Body of pancreas (tissue), 4 donors: ENCODE results near the gene TACC2. TPM values are rescaled to one million over a fixed set of nuclear protein-coding genes. Genes with fewer than 3 reads are reported as not detected.

Source experiments
- ATAC-seq: fragments of 150-250 bp; one replicate; pipeline ENCODE4 v1.9.1; 2016
- DNase-seq, 4 donors: peaks; one replicate each; pipeline ENCODE4 v3.0.0-alpha.2; 2019
- H3K27ac ChIP-seq, 4 donors: fragments of 200-600 bp; sonication (generic); 1 replicate in 3 of 4; 2 replicates in 1 of 4; pipeline versions ENCODE4 v1.5.1 to v1.6.1; 2016 to 2019; ENCODE audit warnings: mild to moderate bottlenecking in 1 of 4, mixed read lengths in 1 of 4, moderate library complexity in 1 of 4
- H3K27me3 ChIP-seq, 2 donors: fragments of 200-600 bp; sonication (generic); one replicate each; pipeline ENCODE4 v1.6.0; 2016; ENCODE audit warnings: mild to moderate bottlenecking in 1 of 2
- H3K36me3 ChIP-seq, 2 donors: fragments of 200-600 bp; sonication (generic); replicated peaks in 1 of 2; 2 replicates each; pipeline ENCODE4 v1.5.1; 2016; ENCODE audit warnings: low read depth in 2 of 2; ENCODE audit not compliant: insufficient read depth in 1 of 2
- H3K4me1 ChIP-seq: fragments of 200-600 bp; sonication (generic); one replicate; pipeline ENCODE4 v1.6.0; 2016
- H3K4me3 ChIP-seq, 2 donors: fragments of 200-600 bp; sonication (generic); 1 replicate in 1 of 2; 2 replicates in 1 of 2; pipeline ENCODE4 v1.5.1; 2016 to 2019
- H3K9me3 ChIP-seq, 3 donors: fragments of 200-600 bp; sonication (generic); 1 replicate in 2 of 3; 2 replicates in 1 of 3; pipeline ENCODE4 v1.5.1; 2016
- POLR2A ChIP-seq, 3 donors: fragments of 450-650 bp; IDR thresholded peaks; one replicate each; pipeline ENCODE4 v1.6.1; 2016; ENCODE audit warnings: antibody characterized with exemption in 3 of 3, mild to moderate bottlenecking in 2 of 3
- WGBS, 2 donors: methylation state at CpG; one replicate each; pipeline ENCODE4 v1.1.5; 2017; 5-methylcytosine and 5-hydroxymethylcytosine counted together
- intact Hi-C: fragments of 100-400 bp; cut with DNase I; formaldehyde crosslinking; loops from one replicate; pipeline ENCODE4 v1.15.1; 2023
- total RNA-seq, 2 donors: library from RNA; depleted of rRNA; stranded (reverse); fragments of >200 nt; gene quantifications; one replicate each; pipeline ENCODE4 v1.1.0, GENCODE V29; 2016
- TF ChIP-seq, protein P1 (sequence below), 7 experiments: fragments of 450-650 bp in 4 of 7; fragments of 200-600 bp in 3 of 7; sonication (generic) in 3 of 7; IDR thresholded peaks; one replicate each; pipeline ENCODE4 v1.5.1; 2016 to 2019; ENCODE audit warnings: antibody characterized with exemption in 7 of 7

Gene TACC2
- total RNA-seq, 2 donors from 2014 or later = 29.0 to 38.7 TPM

DNA sequence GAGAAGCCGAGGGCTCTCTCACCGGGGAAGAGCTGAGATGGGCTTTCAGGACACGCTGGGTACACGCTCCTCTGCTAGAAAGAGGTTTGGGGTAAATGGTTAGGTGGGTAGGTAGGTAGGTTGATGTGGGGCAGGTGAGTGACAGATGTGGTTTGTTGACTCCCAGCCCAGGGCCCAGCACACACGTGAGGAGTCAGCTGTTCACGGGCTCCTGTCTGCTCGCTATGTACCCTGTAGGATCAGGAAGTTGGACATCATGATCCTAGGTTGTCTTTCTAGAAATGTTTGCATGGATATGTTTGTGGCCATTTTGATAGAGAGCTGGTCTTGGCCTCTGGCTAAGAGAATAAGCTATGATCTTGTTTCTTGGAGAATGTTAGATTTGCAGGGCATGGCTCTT, 109.0 kb downstream of the TACC2 start:
- no peaks in the 10 kb centered on the region for H3K27me3 ChIP-seq
- no peaks in the 10 kb centered on the region for H3K36me3 ChIP-seq
- no peak for ATAC-seq
- 89 to 90% methylated on average over 5 to 7 of the region's 7 CpGs for WGBS, 2 donors
- no peaks in the 10 kb centered on the region for H3K9me3 ChIP-seq
- no peak overlapping the region for H3K4me3 ChIP-seq
- no peak for DNase-seq
- H3K4me1 ChIP-seq = no peaks in the 10 kb centered on the region
- no peak overlapping the region for H3K27ac ChIP-seq
- TF ChIP-seq, protein P1, sequence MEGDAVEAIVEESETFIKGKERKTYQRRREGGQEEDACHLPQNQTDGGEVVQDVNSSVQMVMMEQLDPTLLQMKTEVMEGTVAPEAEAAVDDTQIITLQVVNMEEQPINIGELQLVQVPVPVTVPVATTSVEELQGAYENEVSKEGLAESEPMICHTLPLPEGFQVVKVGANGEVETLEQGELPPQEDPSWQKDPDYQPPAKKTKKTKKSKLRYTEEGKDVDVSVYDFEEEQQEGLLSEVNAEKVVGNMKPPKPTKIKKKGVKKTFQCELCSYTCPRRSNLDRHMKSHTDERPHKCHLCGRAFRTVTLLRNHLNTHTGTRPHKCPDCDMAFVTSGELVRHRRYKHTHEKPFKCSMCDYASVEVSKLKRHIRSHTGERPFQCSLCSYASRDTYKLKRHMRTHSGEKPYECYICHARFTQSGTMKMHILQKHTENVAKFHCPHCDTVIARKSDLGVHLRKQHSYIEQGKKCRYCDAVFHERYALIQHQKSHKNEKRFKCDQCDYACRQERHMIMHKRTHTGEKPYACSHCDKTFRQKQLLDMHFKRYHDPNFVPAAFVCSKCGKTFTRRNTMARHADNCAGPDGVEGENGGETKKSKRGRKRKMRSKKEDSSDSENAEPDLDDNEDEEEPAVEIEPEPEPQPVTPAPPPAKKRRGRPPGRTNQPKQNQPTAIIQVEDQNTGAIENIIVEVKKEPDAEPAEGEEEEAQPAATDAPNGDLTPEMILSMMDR (IDR thresholded peaks at IDR 0.05) = no peak
- no peak for TF ChIP-seq POLR2A (IDR thresholded peaks at IDR 0.05)
- intact Hi-C loops = no loop called here

DNA sequence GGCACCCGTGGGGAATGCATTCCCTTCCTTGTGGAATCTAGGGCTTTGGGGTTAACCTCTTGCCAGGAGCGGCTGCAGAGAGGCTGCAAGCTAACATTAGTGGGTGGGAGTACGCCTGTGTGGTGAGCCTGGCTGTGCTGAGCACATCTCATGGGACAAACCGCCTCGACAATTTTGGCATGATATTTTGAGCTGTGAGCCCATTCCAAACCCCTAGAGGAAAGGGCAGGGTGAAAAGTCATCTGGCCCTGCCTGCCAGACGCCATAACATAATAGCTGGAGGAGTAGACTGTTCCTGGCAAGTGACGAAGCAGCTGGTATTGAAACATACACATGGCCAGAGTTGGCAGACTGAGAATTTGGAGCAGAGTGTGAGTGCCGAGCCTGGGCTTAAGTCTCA, 110.0 kb downstream of the TACC2 start:
- WGBS, 2 donors = 71 to 79% methylated on average over 5 to 8 of the region's 8 CpGs
- TF ChIP-seq POLR2A (IDR thresholded peaks at IDR 0.05) = no peak
- TF ChIP-seq, protein P1 (IDR thresholded peaks at IDR 0.05) = no peak
- Histone ChIP-seq H3K9me3 (no peaks in the 10 kb centered on the region), H3K4me3 (no peak overlapping the region), H3K27ac (no peak overlapping the region), H3K27me3 (no peaks in the 10 kb centered on the region), H3K4me1 (no peaks in the 10 kb centered on the region), H3K36me3 (no peaks in the 10 kb centered on the region)
- DNase-seq (no peak), ATAC-seq (no peak)
- intact Hi-C loops = no loop called here

DNA sequence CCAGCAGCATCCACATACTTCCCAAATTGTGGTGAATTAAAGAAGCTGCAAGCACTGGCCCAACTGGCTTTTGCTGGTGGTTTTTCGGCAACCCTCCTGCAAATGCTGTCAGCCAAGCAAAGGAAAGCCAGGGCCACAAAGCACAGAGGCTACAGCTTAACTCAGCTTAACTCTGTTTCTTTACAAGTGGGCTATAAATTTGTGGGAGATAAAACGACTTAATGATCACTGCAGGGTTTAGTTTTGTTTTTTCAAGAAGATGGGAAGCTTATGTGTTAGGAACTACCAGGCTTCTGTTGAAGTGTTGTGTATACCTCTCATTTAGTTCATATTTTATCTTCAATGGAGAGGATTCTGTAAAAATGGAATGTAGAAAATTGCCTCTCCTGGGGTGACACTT, 110.6 kb downstream of the TACC2 start:
- DNase-seq = no peak
- no peak overlapping the region for H3K27ac ChIP-seq
- 57 to 70% methylated on average over 2 of the region's 2 CpGs for WGBS, 2 donors
- H3K4me1 ChIP-seq = no peaks in the 10 kb centered on the region
- no peaks in the 10 kb centered on the region for H3K9me3 ChIP-seq
- H3K4me3 ChIP-seq = no peak overlapping the region
- no peak for TF ChIP-seq POLR2A (IDR thresholded peaks at IDR 0.05)
- TF ChIP-seq, protein P1 (IDR thresholded peaks at IDR 0.05) = no peak
- intact Hi-C loops = no loop called here
- H3K27me3 ChIP-seq = no peaks in the 10 kb centered on the region
- ATAC-seq = no peak
- no peaks in the 10 kb centered on the region for H3K36me3 ChIP-seq

DNA sequence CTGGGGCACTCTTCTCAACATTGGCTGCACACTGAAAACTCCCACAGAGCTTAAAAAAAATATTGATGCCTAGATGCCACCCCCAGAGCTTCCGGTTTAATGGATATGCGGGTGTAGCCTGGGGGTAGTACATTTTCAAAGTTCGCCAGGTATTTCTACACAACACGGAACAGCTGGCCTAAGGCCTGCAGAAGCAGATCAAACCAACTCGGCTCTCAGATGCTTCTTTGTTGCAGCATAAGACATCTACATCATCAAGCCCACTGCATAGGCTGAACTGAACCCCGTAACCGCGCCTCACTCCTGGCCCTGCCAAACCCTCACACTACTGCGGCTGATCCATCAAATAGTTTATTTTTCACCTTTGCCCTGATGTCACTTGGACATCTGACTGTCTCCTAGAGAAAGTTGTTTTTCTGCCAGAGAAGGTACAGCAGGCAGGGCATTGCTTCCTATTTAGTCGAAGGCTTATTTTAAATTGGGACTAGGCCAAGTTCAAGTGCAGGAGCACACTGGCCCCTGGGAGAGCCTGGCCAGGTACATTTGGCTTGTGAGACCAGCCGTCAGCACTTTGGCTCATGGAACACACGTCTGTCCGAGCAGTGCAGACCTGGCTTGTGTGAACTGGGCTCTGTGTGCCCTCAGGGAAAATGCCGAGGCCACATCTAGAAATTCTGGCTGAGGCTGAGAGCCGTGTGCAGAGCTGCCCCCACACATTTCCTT, 113.3 kb downstream of the TACC2 start:
- no peaks in the 10 kb centered on the region for H3K27me3 ChIP-seq
- H3K4me1 ChIP-seq = no peaks in the 10 kb centered on the region
- H3K4me3 ChIP-seq = no peak overlapping the region
- no peak for DNase-seq
- intact Hi-C loops = loop anchor here (10.0 kb wide), 1 partner anchor 138 kb away; no protein-coding TSS in a partner anchor
- no peak for TF ChIP-seq POLR2A (IDR thresholded peaks at IDR 0.05)
- TF ChIP-seq, protein P1 (IDR thresholded peaks at IDR 0.05) = no peak
- no peak overlapping the region for H3K27ac ChIP-seq
- H3K9me3 ChIP-seq = no peaks in the 10 kb centered on the region
- peak; percentile 18 for ATAC-seq
- no peaks in the 10 kb centered on the region for H3K36me3 ChIP-seq
- 90 to 97% methylated on average over 12 to 15 of the region's 15 CpGs for WGBS, 2 donors
